GM12801 (cell line): Measurements from ENCODE around the gene SAMD11.

Source experiments
- TF ChIP-seq, protein P1 (sequence below): IDR thresholded peaks from one replicate; pipeline ENCODE4 v1.5.1; 2011; ENCODE audit warnings: control low read depth; ENCODE audit not compliant: insufficient read length; ENCODE audit errors: extremely low read depth

The SAMD11 gene

GRCh38 chr1:975365-975764 lies 51.6 kb downstream of the SAMD11 start:
- TF ChIP-seq, protein P1, sequence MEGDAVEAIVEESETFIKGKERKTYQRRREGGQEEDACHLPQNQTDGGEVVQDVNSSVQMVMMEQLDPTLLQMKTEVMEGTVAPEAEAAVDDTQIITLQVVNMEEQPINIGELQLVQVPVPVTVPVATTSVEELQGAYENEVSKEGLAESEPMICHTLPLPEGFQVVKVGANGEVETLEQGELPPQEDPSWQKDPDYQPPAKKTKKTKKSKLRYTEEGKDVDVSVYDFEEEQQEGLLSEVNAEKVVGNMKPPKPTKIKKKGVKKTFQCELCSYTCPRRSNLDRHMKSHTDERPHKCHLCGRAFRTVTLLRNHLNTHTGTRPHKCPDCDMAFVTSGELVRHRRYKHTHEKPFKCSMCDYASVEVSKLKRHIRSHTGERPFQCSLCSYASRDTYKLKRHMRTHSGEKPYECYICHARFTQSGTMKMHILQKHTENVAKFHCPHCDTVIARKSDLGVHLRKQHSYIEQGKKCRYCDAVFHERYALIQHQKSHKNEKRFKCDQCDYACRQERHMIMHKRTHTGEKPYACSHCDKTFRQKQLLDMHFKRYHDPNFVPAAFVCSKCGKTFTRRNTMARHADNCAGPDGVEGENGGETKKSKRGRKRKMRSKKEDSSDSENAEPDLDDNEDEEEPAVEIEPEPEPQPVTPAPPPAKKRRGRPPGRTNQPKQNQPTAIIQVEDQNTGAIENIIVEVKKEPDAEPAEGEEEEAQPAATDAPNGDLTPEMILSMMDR = no peak

GRCh38 chr1:975896-976683 lies 52.4 kb downstream of the SAMD11 start:
- TF ChIP-seq, protein P1 = no peak

DNA sequence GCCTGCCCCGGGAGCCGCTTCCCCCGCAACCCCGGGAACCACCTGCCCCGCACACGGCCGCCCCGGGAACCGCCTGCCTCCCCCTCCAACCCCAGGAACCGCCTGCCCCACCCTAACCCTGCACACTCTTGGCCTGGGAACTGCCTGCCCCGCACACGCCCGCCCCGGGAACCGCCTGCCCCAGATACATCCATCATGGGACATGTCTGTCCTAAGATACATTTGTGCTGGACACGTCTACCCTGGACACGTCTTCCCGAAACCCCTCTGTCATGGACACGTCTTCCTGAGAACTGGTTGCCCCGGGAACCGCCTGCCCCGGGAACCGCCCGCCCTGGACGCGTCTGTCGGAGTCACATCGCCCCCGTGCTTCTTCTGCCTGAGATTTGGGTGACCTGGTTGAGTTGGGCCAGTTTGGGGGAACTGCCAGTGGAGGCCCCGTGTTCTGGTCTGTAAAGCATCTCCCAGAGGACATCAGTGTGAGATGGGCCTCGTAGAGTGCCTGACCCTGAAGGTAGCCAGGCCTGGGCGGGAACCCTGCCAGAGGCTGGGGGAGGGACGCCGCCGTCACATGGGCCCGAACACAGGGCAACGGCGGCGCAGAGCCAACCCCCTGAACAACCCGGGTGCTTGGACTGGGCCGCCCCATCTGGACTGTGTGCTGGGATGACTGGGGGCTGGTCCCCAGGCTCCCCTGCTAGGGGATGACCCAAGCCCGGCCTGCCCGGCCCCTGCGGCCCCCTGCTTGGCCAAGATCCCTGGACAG lies 54.5 kb downstream of the SAMD11 start:
- TF ChIP-seq, protein P1 = no peak

- TF ChIP-seq, protein P1 = no peak
Measured at GRCh38 chr1:978835-979743, 55.4 kb downstream of the SAMD11 start.

DNA sequence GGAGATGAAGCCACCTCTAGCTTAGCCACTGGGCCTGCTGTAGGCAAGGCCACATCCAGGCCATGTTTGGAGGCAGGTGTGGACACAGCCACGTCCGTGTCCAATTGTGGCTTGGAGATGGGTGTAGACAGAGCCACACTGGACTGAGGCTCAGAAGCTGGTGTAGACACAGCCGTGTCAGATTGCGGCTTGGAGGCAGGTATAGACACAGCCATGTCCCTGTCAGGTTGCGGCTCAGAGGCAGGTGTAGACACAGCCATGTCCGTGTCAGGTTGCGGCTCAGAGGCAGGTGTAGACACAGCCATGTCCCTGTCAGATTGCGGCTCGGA lies 56.0 kb downstream of the SAMD11 start:
- TF ChIP-seq, protein P1 = no peak

- TF ChIP-seq, protein P1 = no peak
Measured at GRCh38 chr1:980137-980571, 56.4 kb downstream of the SAMD11 start.
